Gastroesophageal sphincter (tissue), 4 donors: ENCODE data around the gene AFF2. TPM values are rescaled to one million over a fixed set of nuclear protein-coding genes. Genes with fewer than 3 reads are reported as not detected.

ENCODE experiments used
- ATAC-seq: fragments of 150-250 bp; one replicate; pipeline ENCODE4 v1.9.1; 2016; ENCODE audit warnings: mild to moderate bottlenecking, moderate library complexity
- H3K27ac ChIP-seq, 4 donors: fragments of 200-600 bp; sonication (generic) in 3 of 4; 1 replicate in 3 of 4; 2 replicates in 1 of 4; pipeline ENCODE4 v1.5.1; 2016 to 2019
- H3K27me3 ChIP-seq: fragments of 200-600 bp; sonication (generic); one replicate; pipeline ENCODE4 v1.5.1; 2019
- H3K36me3 ChIP-seq, 2 donors: fragments of 200-600 bp; sonication (generic); one replicate each; pipeline ENCODE4 v1.5.1; 2019; ENCODE audit warnings: control low read depth in 1 of 2
- H3K4me1 ChIP-seq, 3 donors: fragments of 200-600 bp; sonication (generic); 1 replicate in 2 of 3; 2 replicates in 1 of 3; pipeline ENCODE4 v1.5.1; 2016 to 2019; ENCODE audit warnings: control low read depth in 2 of 3
- H3K4me3 ChIP-seq, 2 donors: fragments of 200-600 bp; sonication (generic); one replicate each; pipeline ENCODE4 v1.5.1; 2019; ENCODE audit warnings: mild to moderate bottlenecking in 1 of 2, moderate library complexity in 1 of 2
- H3K9me3 ChIP-seq, 3 donors: fragments of 200-600 bp; sonication (generic); one replicate each; pipeline ENCODE4 v1.5.1; 2017 to 2019; ENCODE audit warnings: control low read depth in 2 of 3
- EP300 ChIP-seq: sonication (generic); formaldehyde crosslinking; IDR thresholded peaks from one replicate; pipeline ENCODE4 v1.6.1; 2017; ENCODE audit warnings: antibody characterized with exemption, mild to moderate bottlenecking
- POLR2A ChIP-seq, 2 donors: fragments of 450-650 bp; IDR thresholded peaks; one replicate each; pipeline ENCODE4 v1.6.1; 2017; ENCODE audit warnings: antibody characterized with exemption in 2 of 2, mild to moderate bottlenecking in 2 of 2, moderate library complexity in 1 of 2
- POLR2AphosphoS5 ChIP-seq: sonication (generic); formaldehyde crosslinking; IDR thresholded peaks from one replicate; pipeline ENCODE4 v1.6.1; 2017; ENCODE audit warnings: antibody characterized with exemption
- WGBS, 2 donors: methylation state at CpG; one replicate each; pipeline ENCODE4 v1.1.5; 2018; ENCODE audit warnings: low coverage in 1 of 2; 5-methylcytosine and 5-hydroxymethylcytosine counted together
- total RNA-seq, 4 donors: library from RNA; depleted of rRNA; stranded (reverse); fragments of >200 nt; gene quantifications; one replicate each; pipeline ENCODE4 v1.1.0, GENCODE V29; 2016
- TF ChIP-seq, protein P1 (sequence below), 4 experiments: fragments of 200-600 bp in 2 of 4; fragments of 450-650 bp in 2 of 4; sonication (generic) in 1 of 4; IDR thresholded peaks; one replicate each; pipeline ENCODE4 v1.5.1; 2017 to 2019; ENCODE audit warnings: antibody characterized with exemption in 4 of 4, mild to moderate bottlenecking in 2 of 4, moderate library complexity in 2 of 4

The AFF2 gene
- total RNA-seq, 4 donors from 2014 or later = 1.6 to 6.1 (median 3.6) TPM

DNA sequence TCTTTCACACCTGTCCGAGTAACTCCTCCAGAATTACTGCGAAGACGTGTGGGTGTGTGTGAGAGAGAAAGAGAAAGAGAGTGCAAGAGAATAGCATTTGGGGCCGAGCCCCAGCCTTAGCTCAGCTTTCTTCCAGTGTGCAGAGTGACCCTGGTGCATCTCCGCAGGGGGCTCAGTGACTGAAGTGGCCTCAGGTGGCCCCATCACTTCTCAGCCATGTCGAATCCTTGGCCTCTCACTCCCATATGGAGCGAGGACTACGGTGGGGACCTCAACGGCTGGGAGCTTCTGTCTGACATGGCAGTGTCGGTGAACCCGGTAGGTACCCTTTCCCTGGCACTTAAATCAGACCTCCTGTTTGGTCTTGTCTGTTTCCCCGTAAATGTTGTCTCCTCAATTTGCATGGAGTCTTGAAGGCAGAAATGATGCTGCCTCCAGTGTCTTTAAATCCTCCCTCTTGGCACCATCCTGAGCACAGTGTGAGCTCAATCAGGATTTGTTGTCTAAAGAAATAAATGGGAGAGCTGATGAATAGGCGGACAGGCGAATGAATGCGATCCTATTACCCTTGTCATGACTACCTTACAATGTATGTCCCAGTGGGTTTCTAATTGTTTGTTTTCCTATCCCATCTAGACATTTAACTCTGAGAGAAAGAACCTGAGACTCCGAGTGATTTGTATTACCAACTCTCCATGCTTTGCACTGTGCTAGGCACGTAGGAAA, 305.9 kb downstream of the AFF2 start:
- ATAC-seq = no peak

DNA sequence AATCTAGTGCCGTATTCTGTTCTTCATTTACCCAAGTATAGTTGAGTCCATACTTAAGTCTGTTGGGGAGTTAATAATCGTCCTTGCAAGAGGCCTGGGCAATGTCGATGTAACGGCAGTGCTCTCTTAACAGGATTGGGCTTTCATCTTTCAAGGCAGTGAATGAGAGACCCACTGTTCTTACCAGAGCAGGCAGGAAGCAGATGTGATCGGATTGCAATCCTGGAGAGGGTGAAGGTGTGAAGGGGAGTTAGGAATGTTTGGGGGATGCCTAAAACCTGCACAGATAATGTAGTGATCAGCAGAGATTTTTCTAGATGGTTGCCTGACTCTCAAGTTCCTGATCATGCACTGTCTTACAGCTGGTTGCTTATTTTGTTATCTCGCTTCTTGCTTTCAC, 308.4 kb downstream of the AFF2 start:
- TF ChIP-seq POLR2AphosphoS5 (no peak), EP300 (no peak), POLR2A (IDR thresholded peaks at IDR 0.05) (no peak)
- TF ChIP-seq, protein P1, sequence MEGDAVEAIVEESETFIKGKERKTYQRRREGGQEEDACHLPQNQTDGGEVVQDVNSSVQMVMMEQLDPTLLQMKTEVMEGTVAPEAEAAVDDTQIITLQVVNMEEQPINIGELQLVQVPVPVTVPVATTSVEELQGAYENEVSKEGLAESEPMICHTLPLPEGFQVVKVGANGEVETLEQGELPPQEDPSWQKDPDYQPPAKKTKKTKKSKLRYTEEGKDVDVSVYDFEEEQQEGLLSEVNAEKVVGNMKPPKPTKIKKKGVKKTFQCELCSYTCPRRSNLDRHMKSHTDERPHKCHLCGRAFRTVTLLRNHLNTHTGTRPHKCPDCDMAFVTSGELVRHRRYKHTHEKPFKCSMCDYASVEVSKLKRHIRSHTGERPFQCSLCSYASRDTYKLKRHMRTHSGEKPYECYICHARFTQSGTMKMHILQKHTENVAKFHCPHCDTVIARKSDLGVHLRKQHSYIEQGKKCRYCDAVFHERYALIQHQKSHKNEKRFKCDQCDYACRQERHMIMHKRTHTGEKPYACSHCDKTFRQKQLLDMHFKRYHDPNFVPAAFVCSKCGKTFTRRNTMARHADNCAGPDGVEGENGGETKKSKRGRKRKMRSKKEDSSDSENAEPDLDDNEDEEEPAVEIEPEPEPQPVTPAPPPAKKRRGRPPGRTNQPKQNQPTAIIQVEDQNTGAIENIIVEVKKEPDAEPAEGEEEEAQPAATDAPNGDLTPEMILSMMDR (IDR thresholded peaks at IDR 0.05) = no peak
- 0 to 39% methylated on average over 1 to 2 of the region's 6 CpGs for WGBS, 2 donors
- H3K36me3 ChIP-seq = no peaks in the 10 kb centered on the region
- no peak overlapping the region for H3K4me3 ChIP-seq
- H3K4me1 ChIP-seq = no peaks in the 10 kb centered on the region
- no peak overlapping the region for H3K27ac ChIP-seq
- no peak for ATAC-seq
- H3K27me3 ChIP-seq = no peaks in the 10 kb centered on the region
- H3K9me3 ChIP-seq = no peaks in the 10 kb centered on the region

More for the DNA sequence above, 305.9 kb downstream of the AFF2 start:
- WGBS, 2 donors = 81 to 89% methylated on average over 4 to 15 of the region's 17 CpGs
- Histone ChIP-seq H3K36me3 (no peaks in the 10 kb centered on the region), H3K9me3 (no peaks in the 10 kb centered on the region), H3K27ac (no peak overlapping the region), H3K4me3 (no peak overlapping the region), H3K27me3 (no peaks in the 10 kb centered on the region), H3K4me1 (no peaks in the 10 kb centered on the region)
- TF ChIP-seq, protein P1 (IDR thresholded peaks at IDR 0.05) = no peak
- TF ChIP-seq EP300 = no peak

DNA sequence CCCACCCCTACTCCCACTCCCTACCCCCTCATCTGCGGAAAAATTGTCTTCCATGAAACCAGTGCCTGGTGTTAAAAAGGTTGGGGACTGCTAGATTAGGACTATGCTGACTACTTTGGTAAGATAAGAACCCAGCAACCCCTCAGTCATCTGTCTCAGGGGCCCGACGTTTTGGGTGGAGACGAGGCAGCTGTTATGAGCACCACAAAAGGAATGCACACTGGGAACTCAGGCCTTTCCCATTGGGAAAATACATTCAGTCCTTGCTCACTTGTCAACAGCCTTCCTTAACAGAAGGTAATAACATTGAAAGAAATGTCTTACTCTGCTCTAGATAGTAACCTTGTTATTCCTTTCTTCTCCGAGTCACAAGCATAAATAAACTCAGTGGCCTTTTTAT, 310.8 kb downstream of the AFF2 start:
- WGBS, 2 donors = 57 to 67% methylated on average over 1 of the region's 5 CpGs
- TF ChIP-seq, protein P1 (IDR thresholded peaks at IDR 0.05) = no peak
- TF ChIP-seq POLR2A (IDR thresholded peaks at IDR 0.05) (no peak), EP300 (no peak), POLR2AphosphoS5 (no peak)
- no peak for ATAC-seq
- Histone ChIP-seq H3K4me1 (no peaks in the 10 kb centered on the region), H3K27me3 (no peaks in the 10 kb centered on the region), H3K9me3 (no peaks in the 10 kb centered on the region), H3K4me3 (no peak overlapping the region), H3K27ac (no peak overlapping the region), H3K36me3 (no peaks in the 10 kb centered on the region)

DNA sequence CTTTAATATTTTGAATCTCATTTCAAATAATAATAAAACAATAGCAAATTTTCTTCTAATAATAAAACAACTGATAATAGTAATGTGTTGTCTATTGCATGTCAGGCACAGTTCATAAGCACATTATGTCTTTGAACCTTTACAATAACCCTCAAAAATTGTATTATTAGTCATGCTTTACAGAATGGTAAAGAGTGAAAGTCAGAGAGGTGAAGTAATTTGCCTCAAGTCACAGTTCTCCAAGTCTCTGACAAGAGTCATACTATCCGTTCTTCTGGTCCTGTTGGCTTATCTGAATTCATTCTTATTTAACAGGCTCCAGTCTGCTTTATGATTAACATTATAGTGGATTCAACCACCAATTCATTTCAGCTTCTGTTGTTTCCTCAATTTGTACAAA, 313.0 kb downstream of the AFF2 start:
- no peak overlapping the region for H3K4me3 ChIP-seq

More for the DNA sequence above, 313.0 kb downstream of the AFF2 start:
- ATAC-seq = no peak
- Histone ChIP-seq H3K4me1 (no peaks in the 10 kb centered on the region), H3K27me3 (no peaks in the 10 kb centered on the region), H3K27ac (no peak overlapping the region), H3K9me3 (no peaks in the 10 kb centered on the region), H3K36me3 (no peaks in the 10 kb centered on the region)
- WGBS, 2 donors = 57 to 86% methylated on average over 1 of the region's 1 CpG
- TF ChIP-seq, protein P1 (IDR thresholded peaks at IDR 0.05) = no peak
- TF ChIP-seq EP300 = no peak
- no peak for TF ChIP-seq POLR2AphosphoS5
- TF ChIP-seq POLR2A (IDR thresholded peaks at IDR 0.05) = no peak
